Posterior cingulate gyrus (tissue), 11 donors: ENCODE results near the gene GNA12.
A peak's percentile ranks its signal among the peaks of the same experiment; 100 is the strongest.
"Not testable (repeated sequence)": the region's sequence is repeated elsewhere in the genome, so short reads cannot be mapped to it uniquely, and the experiment has no call there.

Experiments used
- DNase-seq, 10 donors: peaks; one replicate each; pipeline versions ENCODE4 v3.0.0 to v3.0.0-alpha.2; 2020 to 2021; ENCODE audit warnings: mixed read lengths in 3 of 10
- intact Hi-C: fragments of 100-400 bp; cut with DNase I; formaldehyde crosslinking; loops from one replicate; pipeline ENCODE4 v1.15.1; 2023

GNA12 gene

GRCh38 chr7:2759736-2760097, 84.4 kb downstream of the GNA12 start:
- DNase-seq: peak in 8 of 10 donors; percentile 59 to 95 (median 76)
- intact Hi-C loops: no loop called here

DNA sequence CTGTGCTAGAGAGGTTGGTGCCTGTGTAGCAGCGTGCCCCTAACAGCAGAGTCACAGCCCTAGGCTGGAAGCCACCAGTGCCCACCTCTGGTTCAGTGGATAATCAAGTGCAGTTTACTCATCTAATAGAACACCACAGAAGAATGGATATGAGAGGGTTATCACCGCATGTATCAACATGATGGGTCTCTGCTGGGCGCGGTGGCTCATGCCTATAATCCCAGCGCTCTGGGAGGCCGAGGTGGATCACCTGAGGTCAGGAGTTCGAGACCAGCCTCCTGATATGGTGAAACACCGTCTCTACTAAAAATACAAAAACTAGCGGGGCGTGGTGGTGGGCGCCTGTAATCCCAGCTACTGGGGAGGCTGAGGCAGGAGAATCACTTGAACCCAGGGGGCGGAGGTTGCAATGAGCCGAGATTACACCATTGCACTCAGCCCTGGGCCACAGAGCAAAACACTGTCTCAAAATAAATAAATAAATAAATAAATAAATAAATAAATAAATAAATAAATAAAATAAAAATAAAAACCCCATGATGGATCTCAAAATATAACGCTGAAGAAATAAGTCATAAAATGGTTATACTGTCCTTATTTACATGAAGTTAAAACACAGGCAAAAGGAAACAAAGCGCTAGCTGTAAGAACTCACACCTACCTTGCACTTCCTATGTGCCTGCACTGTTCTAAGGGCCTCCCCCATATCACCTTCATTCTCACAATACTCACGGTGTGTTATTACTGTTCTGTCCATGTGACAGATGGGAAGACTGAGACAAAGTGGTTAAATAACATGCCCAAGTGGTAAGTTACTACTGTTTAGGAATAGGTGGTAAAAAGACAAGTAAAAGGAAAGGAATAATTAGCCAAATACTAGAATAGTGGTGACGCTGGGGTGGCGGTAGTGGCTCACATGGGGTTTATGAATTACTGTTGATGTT, 85.2 kb downstream of the GNA12 start:
- intact Hi-C loops: no loop called here
- no peak for DNase-seq

DNA sequence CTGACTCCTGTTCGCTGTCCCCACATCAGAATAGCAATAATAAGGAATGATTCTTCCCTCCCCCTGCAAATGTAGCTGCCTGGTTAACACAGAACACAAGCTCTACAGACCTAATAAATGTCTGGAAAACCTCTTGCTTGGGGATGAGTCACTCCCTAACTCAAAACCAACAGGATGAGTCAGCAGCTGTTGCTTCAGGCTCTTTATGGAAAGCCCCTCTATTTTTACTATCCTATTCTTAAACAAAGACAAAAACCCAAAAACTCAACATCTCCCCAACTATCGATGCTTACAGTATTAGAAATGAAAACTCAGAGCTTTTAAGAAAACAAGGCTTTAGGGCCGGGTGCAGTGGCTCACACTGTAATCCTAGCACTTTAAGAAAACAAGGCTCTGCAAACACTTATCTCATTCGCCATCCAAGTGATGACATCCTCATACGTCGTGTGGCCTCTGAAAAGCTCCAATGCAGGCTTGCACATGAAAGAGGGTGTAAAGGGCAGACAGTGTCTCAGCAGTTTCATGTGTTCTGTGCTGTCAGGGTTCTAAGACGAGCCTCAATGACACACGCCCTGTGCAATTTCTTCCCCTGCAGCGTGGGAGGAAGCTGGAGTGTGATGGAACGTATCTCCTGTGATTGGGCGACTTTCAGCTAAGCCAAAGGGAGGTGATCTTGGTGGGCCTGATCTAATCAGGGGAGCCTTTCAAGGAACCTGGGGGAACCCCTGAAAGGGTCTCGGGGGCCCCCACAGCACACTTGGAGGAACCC, 86.0 kb downstream of the GNA12 start:
- intact Hi-C loops: no loop called here
- no peak for DNase-seq

- intact Hi-C loops: no loop called here
- peak in 6 of 10 donors; percentile 58 to 91 (median 70) for DNase-seq
These were observed 86.7 kb downstream of the GNA12 start for GRCh38 chr7:2757361-2757903.

- intact Hi-C loops: no loop called here
These were observed 88.6 kb downstream of the GNA12 start for GRCh38 chr7:2755531-2755930.

GRCh38 chr7:2754912-2755311, 89.2 kb downstream of the GNA12 start:
- intact Hi-C loops: no loop called here
- no peak for DNase-seq

More at GRCh38 chr7:2755531-2755930, 88.6 kb downstream of the GNA12 start:
- DNase-seq: no peak

DNA sequence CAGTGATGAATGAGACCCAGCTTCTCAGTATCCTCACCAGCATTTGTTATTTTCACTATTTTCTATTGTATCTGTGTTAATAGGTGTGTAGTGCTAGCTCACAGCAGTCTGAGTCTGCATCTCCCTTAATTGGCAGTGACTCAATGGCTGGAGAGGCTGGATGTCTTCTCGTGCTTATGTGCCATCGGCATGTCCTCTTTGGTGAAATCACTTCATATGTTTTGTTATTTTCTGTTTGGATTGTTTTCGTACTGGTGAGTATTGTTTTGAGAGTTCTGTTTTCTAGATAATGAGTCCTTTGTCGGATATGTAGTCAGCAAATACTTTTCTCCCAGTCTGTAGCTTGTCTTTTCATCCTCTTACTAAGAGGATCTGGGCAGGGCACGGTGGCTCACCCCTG, 90.0 kb downstream of the GNA12 start:
- DNase-seq: no peak
- intact Hi-C loops: no loop called here

GRCh38 chr7:2753148-2753547, 91.0 kb downstream of the GNA12 start:
- DNase-seq: no peak
- intact Hi-C loops: no loop called here

GRCh38 chr7:2751086-2751485, 93.0 kb downstream of the GNA12 start:
- no peak for DNase-seq
- intact Hi-C loops: no loop called here

GRCh38 chr7:2750004-2750407, 94.1 kb downstream of the GNA12 start:
- no peak for DNase-seq
- intact Hi-C loops: no loop called here

GRCh38 chr7:2748684-2749083, 95.4 kb downstream of the GNA12 start:
- intact Hi-C loops, DNase-seq: not testable (repeated sequence)

GRCh38 chr7:2743523-2744185, 100.5 kb downstream of the GNA12 start:
- intact Hi-C loops: not testable (repeated sequence)
- peak in 1 of 10 donors; percentile 52 for DNase-seq

DNA sequence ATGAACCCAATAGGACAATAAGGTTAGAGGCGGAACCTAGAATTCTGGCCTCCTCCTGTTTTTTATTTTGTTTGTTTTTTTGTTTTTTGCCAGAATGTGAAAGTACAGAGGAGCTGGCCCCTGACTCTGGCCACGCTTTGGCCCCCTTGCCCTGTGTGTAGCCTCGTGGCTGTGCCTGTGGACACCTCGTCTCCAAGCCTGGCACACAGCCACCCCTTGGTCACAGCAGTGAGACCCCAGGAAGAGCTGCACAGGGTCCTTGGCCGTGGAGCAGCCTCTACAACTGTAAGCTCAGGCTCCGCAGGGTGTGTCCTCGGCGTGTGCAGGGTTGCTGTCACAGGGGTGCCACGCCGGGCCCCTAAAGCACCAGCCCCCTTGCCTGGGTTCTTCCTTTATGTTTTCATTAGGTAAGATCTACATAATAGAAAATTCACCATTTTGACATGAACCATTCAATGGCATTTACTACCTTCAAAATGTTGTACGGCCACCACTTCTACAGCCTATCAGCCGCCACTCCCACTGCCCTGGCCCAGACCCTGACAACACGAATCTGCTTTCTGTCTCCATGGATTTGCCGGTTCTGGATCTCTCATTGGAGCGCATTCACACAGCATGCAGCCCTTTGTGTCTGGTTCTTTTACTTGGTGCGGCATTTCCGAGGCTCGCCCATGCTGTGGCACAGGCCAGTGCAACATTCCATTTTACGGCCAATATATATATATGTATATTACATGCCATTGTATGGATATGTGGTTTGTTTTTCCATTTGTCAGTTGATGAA, 105.2 kb downstream of the GNA12 start:
- DNase-seq: peak in 2 of 10 donors; percentile 8 to 72
- intact Hi-C loops: no loop called here

DNA sequence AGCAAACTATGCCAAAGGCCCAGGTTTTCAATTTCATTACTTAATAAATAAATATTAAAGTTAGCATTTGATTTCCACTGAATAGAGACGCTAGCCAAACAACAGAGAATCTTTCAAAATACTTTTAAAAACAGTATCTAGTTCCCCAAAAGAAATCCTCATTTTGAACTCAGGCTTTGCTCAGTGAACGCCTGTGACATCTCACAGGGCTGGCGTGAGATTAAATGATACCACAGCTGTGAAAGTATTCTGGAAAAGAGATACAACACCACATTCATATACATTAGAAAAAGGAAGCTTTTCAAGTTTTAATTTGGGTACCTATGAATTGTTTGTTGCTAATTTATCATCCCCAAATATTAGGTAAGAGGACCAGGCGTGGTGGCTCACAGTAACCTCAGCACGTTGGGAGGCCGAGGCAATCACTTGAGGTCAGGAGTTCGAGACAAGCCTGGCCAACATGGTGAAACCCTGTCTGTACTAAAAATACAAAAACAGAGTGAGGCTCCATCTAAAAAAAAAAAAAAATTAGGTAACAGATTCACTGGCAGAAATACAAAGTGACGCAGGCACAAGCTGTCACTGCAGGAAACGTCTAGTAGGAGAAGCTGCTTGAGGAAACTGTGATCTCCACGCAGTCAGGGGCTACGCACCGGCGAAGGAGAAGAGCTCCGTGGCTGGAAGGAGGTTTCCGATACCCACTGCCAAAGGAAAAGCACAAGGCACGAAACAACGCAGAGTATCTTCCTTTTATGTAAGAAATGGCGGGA, 106.2 kb downstream of the GNA12 start:
- DNase-seq: peak in 4 of 10 donors; percentile 5 to 90 (median 72)
- intact Hi-C loops: no loop called here

DNA sequence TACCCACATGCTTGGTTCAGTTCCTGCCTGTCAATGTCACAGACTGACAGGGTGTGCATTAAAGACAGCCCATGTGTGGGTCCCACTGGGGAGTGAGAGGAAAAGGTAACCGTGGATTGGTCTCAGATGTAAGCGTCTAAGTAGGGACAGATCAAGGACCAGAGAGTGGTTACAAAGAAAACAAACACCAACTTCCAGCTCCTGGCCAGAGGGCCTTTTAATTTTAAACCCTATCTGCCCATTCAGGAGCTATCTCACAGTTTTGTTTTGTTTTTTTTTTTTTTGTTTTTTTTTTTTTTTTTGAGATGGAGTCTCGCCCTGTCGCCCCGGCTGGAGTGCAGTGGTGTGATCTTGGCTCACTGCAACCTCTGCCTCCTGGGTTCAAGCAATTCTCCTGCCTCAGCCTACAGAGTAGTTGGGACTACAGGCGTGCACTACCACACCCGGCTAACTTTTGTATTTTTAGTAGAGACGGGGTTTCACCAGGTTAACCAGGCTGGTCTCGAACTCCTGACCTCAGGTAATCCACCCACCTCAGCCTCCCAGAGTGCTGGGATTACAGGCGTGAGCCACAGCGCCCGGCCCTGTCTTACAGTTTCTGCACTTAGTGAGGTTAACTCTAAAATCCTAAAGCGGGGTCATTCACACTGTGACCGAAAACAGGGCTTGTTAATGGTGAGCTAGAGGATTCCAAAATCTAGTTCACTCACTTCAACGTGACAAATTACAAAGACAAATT, 106.9 kb downstream of the GNA12 start:
- intact Hi-C loops: not testable (repeated sequence)
- DNase-seq: peak in 2 of 10 donors; percentile 5 to 50

DNA sequence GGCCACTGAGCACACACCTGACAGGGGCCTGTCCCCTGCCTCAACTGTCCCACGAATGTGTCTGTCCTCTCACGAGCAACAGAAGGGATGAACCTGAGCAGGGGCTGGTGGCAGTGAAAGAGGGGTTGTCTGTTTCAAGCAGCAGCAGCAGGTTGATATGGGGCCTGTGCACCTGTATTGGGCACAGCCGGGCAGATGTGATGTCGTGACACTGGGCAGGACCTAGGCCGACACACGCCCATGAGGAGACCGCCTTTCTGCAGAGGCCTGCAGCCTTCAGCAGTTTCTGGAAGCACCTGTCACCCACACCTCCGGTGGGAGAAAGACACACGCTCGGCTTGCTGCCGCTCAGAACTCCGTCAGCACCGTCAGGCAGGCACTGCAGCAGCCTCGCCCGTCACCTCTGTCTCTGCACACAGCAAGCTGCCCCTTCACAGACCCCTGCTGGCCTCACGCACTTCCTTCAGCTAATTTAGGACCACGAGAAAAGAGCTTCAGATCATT, 107.6 kb downstream of the GNA12 start:
- DNase-seq: peak in 1 of 10 donors; percentile 65
- intact Hi-C loops: no loop called here

DNA sequence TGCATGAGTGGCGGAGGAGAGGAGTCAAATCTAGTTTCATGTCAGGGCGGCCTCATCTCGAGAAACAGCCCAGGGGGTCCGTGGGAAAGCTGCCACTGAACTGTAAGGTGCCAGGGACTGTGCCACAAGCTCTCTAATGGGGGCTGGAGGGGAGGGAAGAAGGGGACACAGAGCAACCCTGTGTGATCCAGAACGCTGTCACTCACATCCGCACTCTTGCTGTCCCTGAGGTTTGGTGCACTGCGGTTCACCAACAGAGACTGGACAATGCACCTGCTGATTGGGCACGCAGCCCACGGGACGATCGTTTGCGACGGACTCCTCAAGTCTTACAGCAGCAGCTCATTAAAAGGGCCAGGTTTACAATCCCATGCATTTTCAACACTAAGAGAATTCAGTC, 108.4 kb downstream of the GNA12 start:
- intact Hi-C loops: no loop called here

More for the DNA sequence above, 108.4 kb downstream of the GNA12 start:
- peak in 2 of 10 donors; percentile 8 to 59 for DNase-seq
